Suprapubic skin (tissue), 4 donors: ENCODE data around the gene C6orf52.
"Not testable (repeated sequence)": the region's sequence is repeated elsewhere in the genome, so short reads cannot be mapped to it uniquely, and the experiment has no call there.

Experiments
- CTCF ChIP-seq, 2 donors: fragments of 200-600 bp in 1 of 2; fragments of 450-650 bp in 1 of 2; sonication (generic) in 1 of 2; IDR thresholded peaks; one replicate each; pipeline ENCODE4 v1.5.1; 2016 to 2019; ENCODE audit warnings: antibody characterized with exemption in 2 of 2, mild to moderate bottlenecking in 1 of 2, moderate library complexity in 1 of 2
- EP300 ChIP-seq: sonication (generic); formaldehyde crosslinking; IDR thresholded peaks from one replicate; pipeline ENCODE4 v1.6.1; 2017; ENCODE audit warnings: antibody characterized with exemption
- POLR2A ChIP-seq, 2 donors: fragments of 450-650 bp; IDR thresholded peaks; one replicate each; pipeline ENCODE4 v1.6.1; 2017; ENCODE audit warnings: antibody characterized with exemption in 2 of 2, mild to moderate bottlenecking in 2 of 2, moderate library complexity in 2 of 2
- POLR2AphosphoS5 ChIP-seq, 3 donors: sonication (generic); formaldehyde crosslinking; IDR thresholded peaks; one replicate each; pipeline ENCODE4 v1.6.1; 2017; ENCODE audit warnings: antibody characterized with exemption in 3 of 3

GRCh38 chr6:10665595-10665994 lies 28.8 kb downstream of the C6orf52 start:
- not testable (repeated sequence) for TF ChIP-seq EP300; CTCF (IDR thresholded peaks at IDR 0.05); POLR2A (IDR thresholded peaks at IDR 0.05); POLR2AphosphoS5 (IDR thresholded peaks at IDR 0.05)
